ENCODE data around the gene SPEM1.
A peak's percentile ranks its signal among the peaks of the same experiment; 100 is the strongest.
"Not testable (repeated sequence)": the region's sequence is repeated elsewhere in the genome, so short reads cannot be mapped to it uniquely, and the experiment has no call there.

SPEM1 gene

GRCh38 chr17:7442142-7442541 lies 22.0 kb downstream of the SPEM1 start:
- no peak for DNase-seq

- DNase-seq: no peak
Observed at GRCh38 chr17:7443499-7444485, 23.7 kb downstream of the SPEM1 start.

GRCh38 chr17:7444682-7445618 lies 24.8 kb downstream of the SPEM1 start, which contains the start of gene CHRNB1:
Gene CHRNB1, plus strand, starts transcription at chr17:7445061. Its CDS starts 67 bp downstream, at chr17:7445128.
- peak in 3 of 6 experiments; percentile 10 to 24 (median 13) for DNase-seq

- peak in 4 of 6 experiments; percentile 21 to 39 (median 28) for DNase-seq
Observed at GRCh38 chr17:7445619-7445968, 25.5 kb downstream of the SPEM1 start.

- no peak for DNase-seq
Observed at GRCh38 chr17:7448461-7448860, 28.3 kb downstream of the SPEM1 start.

- no peak for DNase-seq
Observed at GRCh38 chr17:7459961-7460545, 39.9 kb downstream of the SPEM1 start.

- no peak for DNase-seq
Observed at GRCh38 chr17:7460850-7461660, 40.9 kb downstream of the SPEM1 start.

- no peak for DNase-seq
Observed at GRCh38 chr17:7462474-7463371, 42.6 kb downstream of the SPEM1 start.

GRCh38 chr17:7463372-7463846 lies 43.3 kb downstream of the SPEM1 start:
- DNase-seq: no peak

- no peak for DNase-seq
Observed at GRCh38 chr17:7464081-7464480, 44.0 kb downstream of the SPEM1 start.

- no peak for DNase-seq
Observed at GRCh38 chr17:7465597-7466275, 45.6 kb downstream of the SPEM1 start.

GRCh38 chr17:7466318-7466638 lies 46.2 kb downstream of the SPEM1 start:
- DNase-seq: no peak

GRCh38 chr17:7466639-7467341 lies 46.7 kb downstream of the SPEM1 start:
- no peak for DNase-seq

GRCh38 chr17:7467498-7467897 lies 47.4 kb downstream of the SPEM1 start:
- no peak for DNase-seq

- DNase-seq: no peak
Observed at GRCh38 chr17:7468290-7468689, 48.2 kb downstream of the SPEM1 start.

GRCh38 chr17:7468804-7469389 lies 48.8 kb downstream of the SPEM1 start:
- DNase-seq: no peak

GRCh38 chr17:7469843-7470242 lies 49.7 kb downstream of the SPEM1 start:
- DNase-seq: not testable (repeated sequence)

GRCh38 chr17:7470457-7470973 lies 50.4 kb downstream of the SPEM1 start:
- not testable (repeated sequence) for DNase-seq

All from stimulated activated naive CD4-positive, alpha-beta T cell (primary cell).